ENCODE results near the gene COL4A2.
"Not testable (repeated sequence)": the region's sequence is repeated elsewhere in the genome, so short reads cannot be mapped to it uniquely, and the experiment has no call there.

Gene COL4A2

GRCh38 chr13:110523838-110524540 lies 216.9 kb downstream of the COL4A2 start:
- DNase-seq: no peak

DNA sequence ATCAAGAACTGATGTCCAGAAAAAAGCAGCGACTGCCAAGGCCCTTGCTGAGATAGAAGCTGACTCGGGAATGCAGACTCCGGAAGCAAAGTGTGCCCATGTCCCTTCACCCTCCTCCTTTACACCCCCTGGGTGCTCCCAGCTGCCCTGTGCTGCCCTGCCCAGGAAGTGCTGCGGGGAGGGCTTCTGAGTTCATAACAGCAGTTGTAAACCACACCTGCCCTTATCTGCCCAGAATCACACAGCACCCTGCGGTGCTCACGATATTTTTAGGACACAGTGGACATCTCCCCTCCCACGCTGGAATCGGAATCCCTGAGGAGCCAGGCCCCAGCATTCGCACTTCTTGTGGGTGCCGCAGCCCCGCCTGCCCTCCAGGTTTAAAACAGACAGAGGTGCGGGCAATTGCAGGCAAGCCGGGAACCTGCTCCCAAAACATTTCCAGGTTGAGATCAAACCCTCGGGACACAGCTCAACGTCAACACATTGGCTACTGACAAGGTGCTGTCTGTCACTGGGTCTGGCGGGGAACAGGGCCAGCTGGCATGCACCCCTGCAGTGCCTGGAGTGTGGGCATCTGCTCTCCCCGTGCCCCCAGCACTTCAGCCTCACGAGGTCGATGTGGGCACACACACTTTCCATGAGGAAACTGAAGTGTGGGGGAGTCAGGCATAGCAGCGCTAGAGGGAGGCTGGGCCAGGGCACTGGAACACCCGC lies 217.6 kb downstream of the COL4A2 start:
- no peak for DNase-seq

DNA sequence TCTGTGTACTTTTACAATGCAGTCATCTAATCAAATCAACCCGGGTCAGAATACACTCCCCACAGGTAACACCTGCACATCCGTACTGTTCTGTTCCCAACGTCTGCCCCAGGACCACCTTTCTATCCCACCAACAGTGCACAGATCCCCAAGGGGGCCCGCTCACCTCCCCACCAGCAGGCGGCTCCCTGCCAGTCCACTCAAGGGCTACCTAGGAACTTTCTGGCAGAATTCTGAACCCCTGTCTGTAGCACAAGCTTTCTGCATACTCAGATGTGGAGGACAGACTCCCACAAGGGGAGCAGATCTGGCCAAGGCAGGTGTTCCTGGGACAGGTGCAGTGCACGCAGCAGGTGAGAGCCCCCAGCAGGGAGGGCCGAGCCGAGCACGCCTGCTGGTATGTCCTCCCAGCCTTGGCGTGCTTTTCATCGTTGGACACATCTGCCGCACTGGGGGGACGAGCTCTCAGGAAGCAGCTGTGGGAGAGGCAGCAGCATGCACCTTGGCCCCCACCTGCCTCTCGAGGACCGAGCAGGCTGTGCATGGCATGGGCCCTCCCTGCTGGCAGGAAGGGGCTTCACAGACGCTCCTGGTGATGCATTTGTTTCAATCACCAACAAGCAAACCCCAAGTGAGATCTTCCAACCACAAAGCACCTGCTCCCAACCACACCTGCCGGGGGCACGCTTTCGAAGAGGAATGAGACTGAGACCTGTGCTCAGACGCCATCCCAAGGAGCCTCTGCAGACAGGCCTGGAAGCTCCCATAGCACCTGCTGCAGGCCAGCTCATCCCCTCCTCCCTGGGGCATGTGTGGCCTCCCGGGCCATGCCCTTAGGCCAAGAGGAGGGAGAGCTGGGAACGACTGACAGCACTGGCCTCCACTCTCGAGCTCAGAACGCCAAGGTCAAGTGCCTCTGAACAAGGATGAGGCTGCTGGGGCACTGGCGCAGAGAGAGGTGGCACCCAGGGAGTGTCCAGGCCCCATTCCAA lies 218.5 kb downstream of the COL4A2 start:
- no peak for DNase-seq

- no peak for DNase-seq
Observed at GRCh38 chr13:110528371-110528770, 221.3 kb downstream of the COL4A2 start.

DNA sequence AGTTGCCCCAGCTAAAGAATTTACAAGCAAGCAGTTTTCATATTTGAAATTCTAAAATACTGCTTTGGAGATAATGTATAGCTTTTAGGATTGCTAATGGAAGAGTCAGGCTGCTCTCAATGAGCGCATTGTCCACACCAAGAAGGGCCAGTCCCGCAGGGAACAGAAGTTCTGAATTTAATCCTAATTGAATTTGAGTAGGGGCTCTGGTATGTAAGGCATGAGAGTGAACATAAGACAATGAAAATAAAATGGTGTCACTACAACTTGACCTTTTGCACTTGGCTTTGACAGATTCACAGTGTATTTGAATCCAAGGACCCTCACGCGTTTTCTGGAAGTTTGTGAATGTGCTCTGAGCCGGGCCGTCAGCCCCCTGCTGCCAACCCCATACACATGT lies 221.8 kb downstream of the COL4A2 start:
- DNase-seq: no peak

- DNase-seq: no peak
Observed at GRCh38 chr13:110529522-110530311, 222.6 kb downstream of the COL4A2 start.

DNA sequence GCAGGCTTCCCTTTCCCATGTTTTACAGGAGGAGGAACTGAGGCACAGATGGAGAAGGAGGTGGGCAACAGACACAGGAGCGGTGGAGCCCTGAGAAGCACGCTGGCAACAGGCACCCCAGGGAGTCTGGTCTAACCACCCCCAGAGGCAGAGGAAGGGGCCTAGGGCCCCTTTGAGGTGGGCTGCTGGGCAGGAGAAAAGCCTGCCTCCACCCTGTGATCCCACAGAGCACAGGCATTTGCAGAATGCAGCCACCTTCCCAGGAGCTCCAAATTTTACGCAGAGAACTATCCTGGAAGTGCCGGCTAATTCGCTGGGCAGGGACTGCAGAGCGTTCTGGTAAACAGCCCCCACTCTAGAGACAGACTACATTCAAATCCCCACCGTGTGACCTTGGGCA lies 224.0 kb downstream of the COL4A2 start:
- no peak for DNase-seq

DNA sequence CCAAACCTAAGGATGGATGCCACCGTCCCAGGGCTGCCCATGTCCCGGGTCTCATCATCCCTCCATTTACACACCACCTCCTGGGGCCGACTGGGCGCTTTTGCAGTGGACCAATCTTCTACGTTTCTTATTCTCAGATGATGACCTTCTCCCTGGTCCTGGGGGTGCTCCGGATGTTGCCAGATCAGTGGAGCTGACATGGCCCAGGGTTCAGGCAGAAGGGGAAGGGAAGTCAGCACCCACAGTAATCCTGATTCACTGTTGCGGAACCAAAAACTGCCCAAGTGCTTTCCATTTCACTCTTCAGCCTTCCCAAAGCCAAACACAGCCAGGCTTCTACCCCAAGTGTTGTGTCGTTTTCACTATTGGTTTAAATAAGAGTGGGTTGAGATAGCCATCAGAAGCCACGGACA lies 224.6 kb downstream of the COL4A2 start:
- DNase-seq: no peak

DNA sequence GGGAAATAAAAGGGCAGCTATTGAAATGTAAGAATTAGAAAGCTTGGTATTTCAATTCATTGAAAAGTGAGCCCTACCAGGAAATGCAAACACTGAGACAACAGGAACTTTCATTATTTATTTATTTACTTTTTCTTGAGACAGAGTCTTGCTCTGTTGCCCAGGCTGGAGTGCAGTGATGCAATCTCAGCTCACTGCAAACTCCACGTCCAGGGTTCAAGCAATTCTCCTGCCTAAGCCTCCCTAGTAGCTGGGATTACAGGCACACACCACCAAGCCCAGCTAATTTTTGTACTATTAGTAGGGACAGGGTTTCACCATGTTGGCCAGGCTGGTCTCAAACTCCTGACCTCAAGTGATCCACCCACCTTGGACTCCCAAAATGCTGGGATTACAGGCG lies 225.2 kb downstream of the COL4A2 start:
- not testable (repeated sequence) for DNase-seq

DNA sequence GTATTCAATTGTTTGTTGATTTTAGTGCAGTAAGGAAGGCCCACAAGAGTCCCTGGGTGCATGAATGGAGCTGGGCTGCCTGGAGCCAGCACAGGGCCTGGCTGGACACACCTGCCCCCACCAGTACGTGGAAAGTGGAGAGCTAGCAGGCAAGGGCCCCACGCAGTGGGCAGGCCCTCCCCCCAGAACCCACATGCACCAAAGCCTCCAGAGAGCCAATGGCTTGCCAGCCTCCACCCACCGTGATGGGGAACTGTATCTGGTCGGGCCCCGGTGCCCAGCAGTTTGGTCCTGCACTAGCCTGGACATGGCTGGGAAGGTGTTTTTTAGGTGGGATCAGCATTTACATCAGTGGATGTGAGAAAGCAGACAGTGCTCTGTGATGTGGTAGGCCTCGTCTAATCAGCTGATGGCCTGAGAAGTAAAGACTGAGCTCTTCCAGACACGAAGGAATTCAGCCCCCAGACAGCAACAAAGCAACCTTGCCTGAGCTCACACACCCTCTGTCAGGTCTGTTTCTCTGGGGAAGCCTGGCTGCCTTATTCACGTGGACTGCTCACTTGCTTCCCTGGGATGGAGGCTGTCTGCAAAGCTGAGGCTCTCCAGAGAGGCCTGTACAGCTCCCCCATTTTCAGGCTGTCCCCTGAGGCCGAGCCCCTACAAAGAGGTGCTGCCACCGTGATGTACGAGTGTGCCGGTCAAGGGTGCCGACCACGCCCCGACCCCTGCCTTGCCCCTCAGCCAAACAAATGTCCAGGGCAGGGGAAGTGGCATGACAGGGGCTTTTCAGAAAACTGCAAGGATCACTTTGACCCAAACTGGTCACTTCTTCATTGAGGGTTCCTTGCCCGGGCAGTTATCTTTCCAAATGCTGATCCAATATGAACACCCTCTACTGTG lies 226.9 kb downstream of the COL4A2 start:
- DNase-seq: no peak

GRCh38 chr13:110535526-110535925 lies 228.4 kb downstream of the COL4A2 start:
- no peak for DNase-seq

DNA sequence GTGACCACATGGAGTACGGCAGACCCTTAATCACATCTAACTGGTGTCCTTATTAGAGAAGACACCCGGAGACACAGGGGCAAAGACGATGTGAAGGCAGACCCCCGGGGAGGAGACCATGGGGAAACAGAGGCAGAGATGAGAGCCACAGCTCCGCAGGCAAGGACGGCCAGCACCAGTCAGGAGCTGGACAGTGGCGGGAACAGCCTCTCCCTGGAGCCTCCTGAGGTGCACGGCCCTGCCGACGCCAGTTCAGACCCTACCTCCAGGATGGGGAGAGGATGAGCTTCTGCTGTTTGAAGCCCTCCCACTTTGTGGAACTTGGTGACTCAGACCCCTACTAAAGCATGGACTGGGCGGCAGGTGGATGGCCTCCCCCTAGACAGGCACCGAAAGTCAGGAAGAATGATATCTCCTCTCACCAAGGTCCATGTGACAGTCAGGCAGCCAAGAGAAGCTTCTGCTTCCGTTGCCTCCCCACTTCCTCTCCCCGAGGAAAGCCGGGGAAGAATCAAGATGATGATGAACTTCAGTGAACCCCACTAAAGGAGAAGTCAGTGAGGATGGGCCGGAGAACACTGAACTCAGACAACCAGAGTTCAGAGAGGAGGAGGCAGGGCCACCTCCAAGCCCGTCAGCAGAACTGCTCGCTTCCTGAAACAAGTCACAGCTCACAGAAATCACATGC lies 229.1 kb downstream of the COL4A2 start:
- DNase-seq: no peak

GRCh38 chr13:110538632-110539031 lies 231.5 kb downstream of the COL4A2 start:
- no peak for DNase-seq

DNA sequence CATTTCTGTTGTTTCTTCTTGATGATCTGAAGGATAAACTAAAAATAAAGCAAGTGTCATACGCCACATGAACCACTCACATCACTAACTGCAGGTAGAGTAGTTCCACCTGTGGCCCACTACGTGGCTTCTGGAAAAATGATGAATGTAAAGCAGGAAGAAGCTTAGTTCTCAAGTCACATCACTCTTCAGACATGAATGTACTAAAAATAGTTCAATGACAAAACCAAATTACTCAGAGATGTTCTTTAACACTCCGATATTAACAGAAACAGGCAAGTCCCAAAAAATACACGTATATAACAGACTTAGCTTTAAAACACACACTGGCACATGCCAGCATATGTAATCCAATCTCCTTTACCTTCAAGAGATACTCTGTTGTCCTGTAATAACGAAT lies 232.8 kb downstream of the COL4A2 start:
- DNase-seq: no peak

DNA sequence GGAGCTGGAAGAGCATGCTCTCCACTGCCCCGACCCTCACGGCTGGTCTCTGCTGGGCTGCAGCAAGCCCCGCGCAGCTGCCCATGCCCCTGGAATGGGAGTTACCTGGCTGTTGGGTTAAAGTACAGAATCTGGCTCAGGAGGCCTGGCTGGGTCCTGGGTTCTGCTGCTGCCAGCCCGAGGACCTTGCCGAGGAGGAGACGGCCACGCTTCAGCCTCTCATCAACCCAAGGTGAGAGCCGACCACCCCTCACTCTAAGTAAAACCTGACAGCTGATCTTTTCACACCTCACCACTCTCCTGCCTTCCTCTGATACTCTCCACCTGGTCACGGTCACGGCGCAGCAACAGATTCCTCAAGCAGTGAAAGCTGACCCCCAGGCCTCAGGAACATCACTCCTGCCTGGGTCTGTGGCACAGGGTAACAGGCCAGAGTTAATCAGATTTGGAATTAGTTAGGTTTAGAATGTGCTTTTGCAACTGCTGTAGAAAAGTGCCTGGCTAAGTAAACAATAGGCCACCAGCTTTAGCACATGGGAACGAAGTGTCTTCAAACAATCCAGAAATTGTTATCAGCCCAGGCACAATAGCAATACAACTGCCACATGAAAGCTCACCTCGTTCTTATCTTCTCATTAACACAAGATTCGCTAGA lies 233.9 kb downstream of the COL4A2 start:
- DNase-seq: no peak

DNA sequence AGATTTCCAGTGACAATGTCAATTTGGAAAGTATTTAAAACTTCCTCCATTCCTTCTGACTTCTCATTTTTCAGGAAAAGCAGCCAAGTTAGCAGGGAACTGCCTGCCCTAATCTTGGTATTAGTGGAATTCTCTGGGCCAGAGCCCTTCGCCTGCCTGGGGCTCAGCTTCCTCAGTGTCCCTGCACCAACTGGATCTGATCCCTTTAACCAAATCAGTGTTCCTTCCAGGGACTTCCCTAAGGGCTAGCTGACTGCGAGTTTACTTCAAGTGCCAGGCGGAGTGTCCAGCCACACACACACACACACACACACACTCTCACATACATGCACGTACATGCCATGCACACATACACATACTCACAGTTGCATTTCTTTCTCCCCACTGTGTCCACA lies 234.4 kb downstream of the COL4A2 start:
- DNase-seq: no peak

- no peak for DNase-seq
Observed at GRCh38 chr13:110542169-110542796, 235.2 kb downstream of the COL4A2 start.

- DNase-seq: no peak
Observed at GRCh38 chr13:110546378-110546777, 239.3 kb downstream of the COL4A2 start.

DNA sequence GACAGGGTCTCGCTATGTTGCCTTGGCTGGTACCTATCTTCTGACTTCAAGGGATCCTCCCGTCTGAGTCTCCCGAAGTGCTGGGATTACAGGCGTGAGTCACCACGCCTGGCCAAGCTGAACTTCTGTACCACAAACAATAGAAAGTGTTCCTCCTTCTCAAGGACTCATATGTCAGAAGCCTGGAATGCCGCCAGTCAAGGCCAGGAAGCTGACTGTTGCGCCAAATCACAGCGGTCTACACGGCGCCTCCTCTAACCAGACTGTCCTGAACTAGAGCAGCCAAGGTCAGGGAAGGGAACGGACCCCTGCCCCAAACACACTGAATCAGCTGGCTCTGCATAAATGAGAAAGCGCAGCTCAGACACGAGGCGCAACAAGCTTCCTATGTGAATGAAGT lies 239.8 kb downstream of the COL4A2 start:
- DNase-seq: no peak

Measured in activated CD4-positive, alpha-beta T cell treated with anti-CD3 and anti-CD28 coated beads, Interleukin-2, amount 50 U/mL, for 4 hours (primary cell).